ENCODE data around the gene PAX7.

PAX7 gene

DNA sequence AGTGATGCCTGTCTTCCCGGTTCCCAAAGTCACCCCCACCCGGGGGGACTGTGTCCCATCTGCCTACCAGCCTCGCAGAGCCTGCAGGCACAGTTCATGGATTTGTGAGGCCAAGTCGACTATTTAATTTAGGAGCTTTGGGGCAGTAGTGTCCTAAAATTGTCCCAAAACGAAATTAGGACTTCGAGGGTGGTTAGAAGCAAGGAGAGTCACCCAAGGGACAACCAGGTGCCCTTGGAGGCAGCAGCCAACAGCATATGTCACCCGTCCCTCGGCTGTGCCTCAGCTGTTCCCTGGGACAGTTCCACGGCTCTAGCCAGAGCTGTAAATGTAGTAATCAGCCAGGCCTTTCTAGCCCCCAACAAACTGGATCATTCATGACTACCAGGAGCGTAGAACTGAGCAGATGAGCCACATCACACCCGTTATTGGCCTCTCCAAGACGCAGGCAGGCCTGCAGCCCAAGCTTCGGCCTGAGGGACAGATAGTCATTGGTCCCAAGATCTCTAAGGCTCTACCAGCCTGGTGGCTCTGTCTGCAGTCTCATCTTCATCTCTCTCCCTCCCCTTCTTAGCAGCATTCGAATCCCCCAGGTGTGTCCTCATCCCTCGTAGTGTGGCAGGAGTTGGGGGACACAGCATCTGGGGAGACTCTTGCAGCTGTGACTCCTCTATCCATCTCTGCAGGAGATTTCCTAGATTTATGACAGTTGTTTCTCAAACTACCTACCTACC, 2.9 kb downstream of the PAX7 start:
- peaks cover 0 to 100% of the 10 kb centered on the region in 2 donors for H3K27me3 ChIP-seq
- H3K4me1 ChIP-seq: peaks cover 0 to 27% (median 19%) of the 10 kb centered on the region in 4 donors
- no peaks in the 10 kb centered on the region for H3K9me3 ChIP-seq
- H3K27ac ChIP-seq: no peak overlapping the region
- no peak overlapping the region for H3K4me3 ChIP-seq
- H3K36me3 ChIP-seq: no peaks in the 10 kb centered on the region
- DNase-seq: no peak
- intact Hi-C loops (cut with DNase I; ENCODE audit: low total_unique reads): no loop called here
- TF ChIP-seq CTCF (IDR thresholded peaks at IDR 0.05): no peak

GRCh38 chr1:18634276-18634675, 3.6 kb downstream of the PAX7 start:
- no peak overlapping the region for H3K27ac ChIP-seq
- H3K27me3 ChIP-seq: peaks cover 0 to 100% of the 10 kb centered on the region in 2 donors
- H3K4me1 ChIP-seq: peaks cover 0 to 27% (median 19%) of the 10 kb centered on the region in 4 donors
- DNase-seq: no peak
- no peak overlapping the region for H3K4me3 ChIP-seq
- intact Hi-C loops (cut with DNase I; ENCODE audit: low total_unique reads): no loop called here
- no peak for TF ChIP-seq CTCF (IDR thresholded peaks at IDR 0.05)
- H3K36me3 ChIP-seq: no peaks in the 10 kb centered on the region
- no peaks in the 10 kb centered on the region for H3K9me3 ChIP-seq

DNA sequence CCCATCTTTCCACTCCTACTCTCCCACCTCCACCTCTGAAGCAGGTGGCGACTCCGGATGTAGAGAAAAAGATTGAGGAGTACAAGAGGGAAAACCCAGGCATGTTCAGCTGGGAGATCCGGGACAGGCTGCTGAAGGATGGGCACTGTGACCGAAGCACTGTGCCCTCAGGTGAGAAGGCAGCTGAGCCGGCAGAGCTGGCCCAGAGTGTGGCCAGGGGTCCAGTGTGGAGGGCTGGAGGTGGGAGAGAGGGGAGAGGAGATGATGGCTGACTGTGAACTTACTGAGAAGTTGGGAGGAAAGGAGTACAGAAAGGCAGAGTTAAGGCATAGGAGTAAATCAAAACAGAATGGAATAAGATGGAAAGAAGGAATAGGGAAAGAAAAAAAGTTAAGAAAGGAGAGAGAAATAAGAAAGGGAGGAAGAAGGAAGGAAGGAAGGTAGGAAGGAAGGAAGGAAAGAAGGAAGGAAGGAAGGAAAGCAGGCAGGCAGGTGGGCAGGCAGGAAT, 4.5 kb downstream of the PAX7 start:
- no peaks in the 10 kb centered on the region for H3K9me3 ChIP-seq
- DNase-seq: no peak
- H3K36me3 ChIP-seq: no peaks in the 10 kb centered on the region
- H3K4me1 ChIP-seq: peaks cover 0 to 23% (median 17%) of the 10 kb centered on the region in 4 donors
- no peak overlapping the region for H3K4me3 ChIP-seq
- H3K27ac ChIP-seq: no peak overlapping the region
- no peak for TF ChIP-seq CTCF (IDR thresholded peaks at IDR 0.05)
- intact Hi-C loops (cut with DNase I; ENCODE audit: low total_unique reads): no loop called here
- H3K27me3 ChIP-seq: peaks cover 0 to 100% of the 10 kb centered on the region in 2 donors

DNA sequence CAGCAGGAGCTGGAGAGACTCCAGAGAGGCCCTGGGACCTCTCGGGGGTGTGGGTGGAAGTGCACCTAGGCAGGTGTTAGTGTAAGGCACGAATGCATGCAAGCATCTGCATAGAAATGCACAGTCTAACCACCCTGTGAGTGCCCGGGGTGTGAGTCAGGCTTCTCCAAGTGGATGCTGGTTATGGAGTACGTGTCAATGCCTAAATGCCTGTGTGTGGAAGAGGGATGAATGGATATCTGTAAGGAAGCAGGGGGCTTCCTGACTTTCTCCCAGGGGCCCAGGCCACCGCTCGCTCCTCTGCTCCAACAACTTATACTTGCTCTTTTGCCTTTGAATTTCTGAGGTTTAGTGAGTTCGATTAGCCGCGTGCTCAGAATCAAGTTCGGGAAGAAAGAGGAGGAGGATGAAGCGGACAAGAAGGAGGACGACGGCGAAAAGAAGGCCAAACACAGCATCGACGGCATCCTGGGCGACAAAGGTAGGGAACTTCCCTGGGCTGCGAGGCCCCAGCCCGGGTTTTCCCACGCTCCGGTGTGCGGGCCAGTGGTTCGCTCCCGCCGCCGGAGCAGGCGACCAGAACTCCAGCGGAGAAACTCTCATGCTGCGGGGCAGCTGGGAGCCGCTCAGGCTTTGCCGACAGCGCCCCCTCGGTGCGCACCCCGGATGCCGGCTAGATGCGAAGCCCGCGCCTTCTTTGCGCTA, 5.4 kb downstream of the PAX7 start:
- peaks cover 0 to 100% of the 10 kb centered on the region in 2 donors for H3K27me3 ChIP-seq
- no peak for DNase-seq
- no peaks in the 10 kb centered on the region for H3K36me3 ChIP-seq
- H3K4me1 ChIP-seq: peaks cover 0 to 13% (median 9%) of the 10 kb centered on the region in 4 donors
- no peak overlapping the region for H3K4me3 ChIP-seq
- H3K9me3 ChIP-seq: no peaks in the 10 kb centered on the region
- intact Hi-C loops (cut with DNase I; ENCODE audit: low total_unique reads): no loop called here
- H3K27ac ChIP-seq: no peak overlapping the region
- no peak for TF ChIP-seq CTCF (IDR thresholded peaks at IDR 0.05)

- no peaks in the 10 kb centered on the region for H3K9me3 ChIP-seq
- DNase-seq: no peak
- intact Hi-C loops (cut with DNase I; ENCODE audit: low total_unique reads): no loop called here
- no peak overlapping the region for H3K27ac ChIP-seq
- peaks cover 0 to 100% of the 10 kb centered on the region in 2 donors for H3K27me3 ChIP-seq
- no peak overlapping the region for H3K4me3 ChIP-seq
- H3K4me1 ChIP-seq: peaks cover 0 to 5% (median 1%) of the 10 kb centered on the region in 4 donors
- no peaks in the 10 kb centered on the region for H3K36me3 ChIP-seq
- TF ChIP-seq CTCF (IDR thresholded peaks at IDR 0.05): no peak
Measured at GRCh38 chr1:18636596-18637508, 6.2 kb downstream of the PAX7 start.
